ENCODE data around the gene GRK4.
"Not testable (repeated sequence)": the region's sequence is repeated elsewhere in the genome, so short reads cannot be mapped to it uniquely, and the experiment has no call there.

GRK4 gene

GRCh38 chr4:2963175-2963965 lies at the start of gene GRK4, which contains the start of gene NOP14:
Gene GRK4 (plus strand): TSS chr4:2963571. CDS start chr4:2964071, 500 bp downstream.
Gene NOP14 (minus strand): TSS chr4:2963406. CDS start chr4:2963319, 87 bp downstream.
- peak; percentile 98 for DNase-seq

GRCh38 chr4:2914256-2915126 lies 48.9 kb upstream of the GRK4 start:
- no peak for DNase-seq

- DNase-seq: no peak
These were observed 47.6 kb upstream of the GRK4 start for GRCh38 chr4:2915789-2916188.

- DNase-seq: not testable (repeated sequence)
These were observed 46.7 kb upstream of the GRK4 start for GRCh38 chr4:2916696-2917095.

GRCh38 chr4:2918300-2918699 lies 45.1 kb upstream of the GRK4 start:
- DNase-seq: not testable (repeated sequence)

- DNase-seq: not testable (repeated sequence)
These were observed 44.7 kb upstream of the GRK4 start for GRCh38 chr4:2918714-2919113.

- peak; percentile 60 for DNase-seq
These were observed 40.8 kb upstream of the GRK4 start for GRCh38 chr4:2922453-2923101.

GRCh38 chr4:2923141-2923551 lies 40.2 kb upstream of the GRK4 start:
- DNase-seq: no peak

- no peak for DNase-seq
These were observed 39.6 kb upstream of the GRK4 start for GRCh38 chr4:2923668-2924173.

GRCh38 chr4:2924286-2924685 lies 39.1 kb upstream of the GRK4 start:
- no peak for DNase-seq

GRCh38 chr4:2924765-2925301 lies 38.5 kb upstream of the GRK4 start:
- DNase-seq: no peak

GRCh38 chr4:2925496-2925895 lies 37.9 kb upstream of the GRK4 start:
- DNase-seq: no peak

- no peak for DNase-seq
These were observed 37.2 kb upstream of the GRK4 start for GRCh38 chr4:2925931-2926860.

- DNase-seq: no peak
These were observed 36.2 kb upstream of the GRK4 start for GRCh38 chr4:2927016-2927695.

- no peak for DNase-seq
These were observed 35.7 kb upstream of the GRK4 start for GRCh38 chr4:2927696-2928075.

- DNase-seq: no peak
These were observed 34.9 kb upstream of the GRK4 start for GRCh38 chr4:2928242-2929176.

GRCh38 chr4:2929469-2929868 lies 33.9 kb upstream of the GRK4 start:
- DNase-seq: no peak

- no peak for DNase-seq
These were observed 33.1 kb upstream of the GRK4 start for GRCh38 chr4:2930135-2930757.

GRCh38 chr4:2930758-2931511 lies 32.4 kb upstream of the GRK4 start:
- DNase-seq: no peak
